Upper lobe of left lung (tissue), 4 donors: Measurements from ENCODE around the gene SFSWAP.

ENCODE experiments used
- POLR2A ChIP-seq, 4 donors: fragments of 450-650 bp; IDR thresholded peaks; one replicate each; pipeline ENCODE4 v1.5.1; 2016 to 2017; ENCODE audit warnings: antibody characterized with exemption in 4 of 4, mild to moderate bottlenecking in 2 of 4
- POLR2AphosphoS5 ChIP-seq, 2 donors: sonication (generic); formaldehyde crosslinking; IDR thresholded peaks; one replicate each; pipeline ENCODE4 v1.5.1; 2017; ENCODE audit warnings: antibody characterized with exemption in 2 of 2
- TF ChIP-seq, protein P1 (sequence below), 6 experiments: fragments of 450-650 bp in 4 of 6; fragments of 200-600 bp in 2 of 6; sonication (generic) in 2 of 6; IDR thresholded peaks; one replicate each; pipeline ENCODE4 v1.5.1; 2016 to 2019; ENCODE audit warnings: antibody characterized with exemption in 6 of 6

DNA sequence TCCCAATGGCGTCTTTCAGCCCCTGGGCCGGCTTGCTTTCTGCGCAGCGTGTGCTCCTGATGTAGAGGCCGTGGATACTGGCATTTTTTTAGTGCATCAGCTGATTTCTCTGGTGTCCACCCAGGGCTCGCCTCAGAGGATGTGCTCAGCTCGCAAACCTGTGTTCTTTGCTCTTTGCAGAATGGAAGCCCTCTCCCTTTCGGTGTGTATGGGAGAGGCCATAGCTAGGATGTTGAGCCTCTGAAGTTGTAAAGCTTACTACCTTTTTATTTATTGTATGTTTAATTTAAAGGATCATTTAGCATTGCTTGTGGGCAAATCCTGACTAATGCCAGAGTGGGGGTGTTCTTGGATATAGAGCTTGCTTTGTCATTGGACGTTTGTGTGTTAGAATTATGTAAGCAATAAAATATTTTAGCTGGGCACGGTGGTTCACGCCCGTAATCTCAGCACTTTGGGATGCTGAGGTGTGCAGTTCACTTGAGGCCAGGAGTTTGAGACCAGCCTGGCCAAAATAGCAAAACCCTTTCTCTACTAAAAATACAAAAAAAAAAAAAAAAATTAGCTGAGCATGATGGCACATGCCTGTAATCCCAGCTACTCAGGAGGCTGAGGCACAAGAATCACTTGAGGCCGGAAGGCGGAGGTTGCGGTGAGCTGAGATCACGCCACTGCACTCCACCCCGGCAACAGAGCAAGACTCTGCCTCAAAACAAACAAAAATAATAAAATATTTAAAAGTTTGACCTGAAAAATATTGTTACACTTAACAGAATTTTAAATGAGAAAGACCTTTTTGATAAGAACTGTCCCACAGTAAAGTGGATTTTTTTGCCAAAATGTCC, 64.7 kb downstream of the SFSWAP start:
- TF ChIP-seq, protein P1, sequence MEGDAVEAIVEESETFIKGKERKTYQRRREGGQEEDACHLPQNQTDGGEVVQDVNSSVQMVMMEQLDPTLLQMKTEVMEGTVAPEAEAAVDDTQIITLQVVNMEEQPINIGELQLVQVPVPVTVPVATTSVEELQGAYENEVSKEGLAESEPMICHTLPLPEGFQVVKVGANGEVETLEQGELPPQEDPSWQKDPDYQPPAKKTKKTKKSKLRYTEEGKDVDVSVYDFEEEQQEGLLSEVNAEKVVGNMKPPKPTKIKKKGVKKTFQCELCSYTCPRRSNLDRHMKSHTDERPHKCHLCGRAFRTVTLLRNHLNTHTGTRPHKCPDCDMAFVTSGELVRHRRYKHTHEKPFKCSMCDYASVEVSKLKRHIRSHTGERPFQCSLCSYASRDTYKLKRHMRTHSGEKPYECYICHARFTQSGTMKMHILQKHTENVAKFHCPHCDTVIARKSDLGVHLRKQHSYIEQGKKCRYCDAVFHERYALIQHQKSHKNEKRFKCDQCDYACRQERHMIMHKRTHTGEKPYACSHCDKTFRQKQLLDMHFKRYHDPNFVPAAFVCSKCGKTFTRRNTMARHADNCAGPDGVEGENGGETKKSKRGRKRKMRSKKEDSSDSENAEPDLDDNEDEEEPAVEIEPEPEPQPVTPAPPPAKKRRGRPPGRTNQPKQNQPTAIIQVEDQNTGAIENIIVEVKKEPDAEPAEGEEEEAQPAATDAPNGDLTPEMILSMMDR (IDR thresholded peaks at IDR 0.05): no peak
- TF ChIP-seq POLR2A (IDR thresholded peaks at IDR 0.05): no peak
- no peak for TF ChIP-seq POLR2AphosphoS5 (IDR thresholded peaks at IDR 0.05)
